Amygdala (tissue), 56 donors: ENCODE data around the gene NMT2.

Experiments used
- DNase-seq, 56 donors: peaks; one replicate each; lab custom pipeline; 2025; lab: John Stamatoyannopoulos, UW

The NMT2 gene

GRCh38 chr10:15182540-15183207, 14.2 kb upstream of the NMT2 start:
- DNase-seq, result no peak

- DNase-seq, result no peak
Measured at GRCh38 chr10:15181576-15182156, 13.2 kb upstream of the NMT2 start.

GRCh38 chr10:15180736-15181135, 12.2 kb upstream of the NMT2 start:
- DNase-seq, result no peak

GRCh38 chr10:15176269-15176668, 7.8 kb upstream of the NMT2 start:
- no peak for DNase-seq

GRCh38 chr10:15175587-15175986, 7.1 kb upstream of the NMT2 start:
- no peak for DNase-seq

GRCh38 chr10:15172306-15172840, 3.9 kb upstream of the NMT2 start:
- DNase-seq, result no peak

GRCh38 chr10:15169555-15170401, 1.3 kb upstream of the NMT2 start:
- peak in 2 of 56 donors; percentile 10 to 12 for DNase-seq

GRCh38 chr10:15168786-15169554, 477 bp upstream of the NMT2 start:
- DNase-seq, result peak; percentile 53 to 100 (median 96)

GRCh38 chr10:15167411-15168290, 842 bp downstream of the NMT2 start:
- peak in 39 of 56 donors; percentile 7 to 67 (median 41) for DNase-seq

- no peak for DNase-seq
Measured at GRCh38 chr10:15166325-15166724, 2.2 kb downstream of the NMT2 start.

GRCh38 chr10:15163253-15163828, 5.2 kb downstream of the NMT2 start:
- no peak for DNase-seq

- DNase-seq, result no peak
Measured at GRCh38 chr10:15158972-15159371, 9.5 kb downstream of the NMT2 start.

GRCh38 chr10:15158448-15158847, 10.0 kb downstream of the NMT2 start:
- DNase-seq, result no peak

GRCh38 chr10:15155978-15156656, 12.4 kb downstream of the NMT2 start:
- DNase-seq, result no peak

- no peak for DNase-seq
Measured at GRCh38 chr10:15152556-15152955, 15.9 kb downstream of the NMT2 start.

- DNase-seq, result no peak
Measured at GRCh38 chr10:15150563-15150962, 17.9 kb downstream of the NMT2 start.

GRCh38 chr10:15149042-15149771, 19.3 kb downstream of the NMT2 start:
- DNase-seq, result no peak
